HG03432 (cell line): Measurements from ENCODE around the gene SUN3.
A peak's percentile ranks its signal among the peaks of the same experiment; 100 is the strongest.
"Not testable (repeated sequence)": the region's sequence is repeated elsewhere in the genome, so short reads cannot be mapped to it uniquely, and the experiment has no call there.

Experiments used
- ATAC-seq: cut with Tn5 transposase; IDR thresholded peaks from one replicate; pipeline ENCODE4 v1.9.1; 2021; ENCODE audit warnings: mild to moderate bottlenecking, moderate library complexity; ENCODE audit not compliant: unreplicated experiment

Gene SUN3

DNA sequence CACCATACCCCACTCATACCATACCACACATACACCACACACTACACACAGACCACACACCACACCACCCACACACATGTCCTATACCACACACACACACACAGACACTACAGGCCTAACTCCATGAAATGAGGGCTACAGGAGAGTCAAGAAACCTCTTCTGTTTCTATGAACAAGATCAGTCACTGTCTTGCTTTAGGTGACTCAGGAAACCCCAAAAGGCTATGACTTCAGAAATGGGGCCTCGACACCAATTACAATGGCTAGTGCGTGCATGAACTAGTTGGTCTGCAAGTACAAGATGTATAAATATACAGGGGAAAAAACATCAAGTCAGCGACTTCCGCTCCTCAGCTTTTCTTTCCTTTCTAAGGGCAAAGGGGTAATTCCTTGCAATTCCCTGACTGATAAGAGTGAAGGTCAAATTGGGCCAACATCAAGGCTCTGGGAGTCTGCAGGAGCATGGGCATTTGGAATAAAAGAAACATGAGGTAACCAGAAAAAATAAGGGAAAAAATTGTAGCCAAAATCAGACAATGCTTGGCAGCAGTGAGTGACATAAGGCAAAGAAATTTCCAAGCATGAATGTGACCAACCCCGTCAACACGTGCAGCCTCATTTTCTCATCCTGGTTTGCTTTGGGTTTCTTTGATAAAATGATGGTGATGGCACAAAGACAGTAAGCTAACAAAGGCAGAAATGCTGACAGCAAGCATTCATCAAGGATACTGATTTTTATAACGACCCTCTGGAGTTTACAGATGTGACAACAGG lies 82.1 kb downstream of the SUN3 start:
- no peak for ATAC-seq

DNA sequence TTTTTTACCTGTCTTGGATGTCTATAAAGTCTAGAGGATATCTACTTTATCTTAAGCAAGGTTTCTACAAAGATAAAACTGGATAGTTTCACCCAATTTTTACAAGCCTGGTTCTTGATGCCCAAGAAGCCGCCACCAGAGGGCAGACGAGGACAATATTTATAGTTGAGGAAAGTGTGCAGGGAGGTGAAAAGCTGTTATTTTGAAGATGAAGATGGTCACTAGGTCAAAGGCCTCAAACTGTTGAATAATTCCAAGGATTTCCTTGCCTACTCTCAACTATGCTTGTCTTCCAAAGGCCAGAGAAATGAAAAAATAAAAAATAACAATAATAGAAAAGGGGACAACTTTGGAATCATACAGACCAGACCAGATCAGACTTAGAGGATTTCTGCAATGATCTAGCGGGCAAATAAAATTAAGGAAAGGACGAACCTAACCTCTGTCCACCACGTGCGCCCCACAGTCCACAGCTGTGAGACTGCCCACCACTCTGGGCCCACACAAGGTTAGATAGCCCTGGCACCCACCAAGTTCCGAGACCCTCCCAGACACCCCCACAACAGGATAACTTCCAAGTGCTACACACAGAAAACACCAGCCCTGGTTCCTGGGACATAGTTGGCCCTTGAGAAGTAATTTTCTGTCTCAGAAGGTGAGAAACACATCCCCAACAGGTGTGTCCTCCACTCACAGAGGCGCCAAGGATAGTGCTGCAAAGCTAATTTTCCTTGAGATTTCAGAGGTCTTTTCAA lies 83.5 kb downstream of the SUN3 start:
- ATAC-seq = peak; percentile 71

- peak; percentile 10 for ATAC-seq
These were observed 84.2 kb downstream of the SUN3 start for GRCh38 chr7:47944536-47945260.

DNA sequence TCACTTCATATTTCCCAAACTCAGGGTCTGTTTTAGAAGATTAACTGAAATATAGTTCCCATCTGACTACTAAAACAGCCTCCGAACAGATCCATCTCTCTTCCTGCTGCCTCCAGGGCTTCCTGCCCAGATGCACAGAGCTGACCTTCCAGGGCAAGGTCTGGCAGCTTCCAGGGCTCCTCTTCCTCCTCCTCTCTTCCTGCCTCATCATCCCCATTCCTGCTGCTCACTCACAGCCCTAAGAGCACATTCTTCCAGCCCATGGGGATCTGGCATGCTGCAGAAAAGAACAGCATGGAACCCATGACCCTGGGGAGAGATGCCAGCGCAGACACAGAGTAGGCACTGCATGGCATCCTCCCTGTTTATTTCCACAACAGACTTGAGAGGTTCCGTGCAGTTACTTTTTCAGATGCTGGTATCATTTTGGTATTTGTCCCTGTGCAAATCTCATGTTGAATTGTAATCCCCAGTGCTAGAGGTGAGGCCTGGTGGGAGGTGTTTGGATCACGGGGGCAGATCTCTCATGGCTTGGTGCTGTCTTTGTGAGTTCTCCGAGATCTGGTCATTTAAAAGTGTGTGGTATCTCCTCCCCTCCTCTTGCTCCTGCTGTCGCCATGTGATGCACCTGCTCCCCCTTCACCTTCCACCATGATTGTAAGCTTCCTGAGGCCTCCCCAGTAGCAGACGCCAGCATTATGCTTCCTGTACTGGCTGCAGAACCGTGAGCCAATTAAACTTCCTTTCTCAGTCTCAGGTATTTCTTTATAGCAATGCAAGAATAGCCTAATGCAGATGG lies 85.0 kb downstream of the SUN3 start:
- no peak for ATAC-seq

DNA sequence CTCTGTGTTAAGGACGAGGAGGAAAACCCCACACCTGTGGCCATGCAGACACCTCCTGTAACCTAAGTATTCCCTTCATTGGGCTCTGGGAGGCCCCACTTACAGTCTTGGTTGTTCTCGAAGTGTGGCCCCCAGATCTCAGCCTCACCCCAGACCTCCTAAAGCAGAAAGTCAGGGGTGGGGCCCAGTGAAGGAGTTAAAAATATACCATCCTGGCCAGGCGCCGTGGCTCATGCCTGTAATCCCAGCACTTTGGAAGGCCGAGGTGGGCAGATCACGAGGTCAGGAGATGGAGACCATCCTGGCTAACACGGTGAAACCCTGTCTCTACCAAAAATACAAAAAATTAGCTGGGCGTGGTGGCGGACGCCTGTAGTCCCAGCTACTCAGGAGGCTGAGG lies 86.3 kb downstream of the SUN3 start:
- ATAC-seq = not testable (repeated sequence)

DNA sequence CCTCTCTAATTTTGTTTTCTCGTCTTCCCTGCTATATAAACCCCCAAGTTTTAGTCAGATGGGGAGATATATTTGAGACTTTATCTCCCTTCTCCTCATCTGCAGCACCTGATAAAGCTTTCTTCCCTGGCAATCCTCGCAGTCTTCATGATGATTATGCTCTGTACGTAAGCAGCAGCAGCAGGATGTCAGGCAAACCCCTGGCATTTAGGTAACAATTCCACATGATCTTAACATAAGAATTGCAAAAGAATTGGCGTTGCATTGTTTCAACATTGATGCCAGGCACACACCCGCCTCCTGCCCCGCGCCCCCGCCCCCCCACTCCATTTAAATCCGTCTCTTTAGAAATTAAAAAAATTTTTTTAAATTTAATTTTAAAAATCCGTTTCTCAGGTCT lies 86.8 kb downstream of the SUN3 start:
- ATAC-seq = no peak

DNA sequence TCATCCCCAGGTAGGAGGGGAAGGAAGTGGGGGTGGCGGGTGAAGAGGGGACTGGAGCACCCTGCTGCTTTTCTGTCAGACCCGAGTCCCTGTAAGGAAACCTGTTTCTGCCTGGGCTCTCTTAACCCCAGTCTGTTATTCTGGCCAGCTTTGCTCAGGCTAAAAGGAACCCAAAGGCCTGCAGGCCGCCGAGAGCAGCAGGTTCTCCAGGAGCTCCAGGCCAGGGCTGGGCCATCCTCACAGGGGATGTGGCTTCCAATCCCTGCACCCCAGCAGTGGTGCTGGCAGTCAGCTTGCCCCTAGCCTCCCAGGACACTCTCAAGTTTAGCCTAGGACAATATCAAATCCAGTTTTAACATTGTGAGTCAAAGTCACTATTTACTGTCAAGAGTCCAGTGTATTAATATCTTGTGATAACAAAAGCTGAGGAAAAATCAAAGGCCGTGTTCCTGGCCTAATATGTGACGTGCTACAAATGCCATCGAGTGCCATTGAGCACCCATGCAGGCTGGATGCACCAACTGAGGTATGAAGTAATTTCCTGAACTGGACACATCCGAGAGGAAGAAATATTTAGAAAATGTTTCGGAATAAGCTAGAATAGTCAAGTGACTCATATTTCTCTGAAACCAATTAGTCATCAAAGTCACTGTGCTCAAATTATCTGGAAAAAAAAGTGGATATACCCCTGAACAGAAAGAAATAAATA lies 87.6 kb downstream of the SUN3 start:
- ATAC-seq = no peak

GRCh38 chr7:47940088-47941013 lies 88.6 kb downstream of the SUN3 start:
- ATAC-seq = no peak

DNA sequence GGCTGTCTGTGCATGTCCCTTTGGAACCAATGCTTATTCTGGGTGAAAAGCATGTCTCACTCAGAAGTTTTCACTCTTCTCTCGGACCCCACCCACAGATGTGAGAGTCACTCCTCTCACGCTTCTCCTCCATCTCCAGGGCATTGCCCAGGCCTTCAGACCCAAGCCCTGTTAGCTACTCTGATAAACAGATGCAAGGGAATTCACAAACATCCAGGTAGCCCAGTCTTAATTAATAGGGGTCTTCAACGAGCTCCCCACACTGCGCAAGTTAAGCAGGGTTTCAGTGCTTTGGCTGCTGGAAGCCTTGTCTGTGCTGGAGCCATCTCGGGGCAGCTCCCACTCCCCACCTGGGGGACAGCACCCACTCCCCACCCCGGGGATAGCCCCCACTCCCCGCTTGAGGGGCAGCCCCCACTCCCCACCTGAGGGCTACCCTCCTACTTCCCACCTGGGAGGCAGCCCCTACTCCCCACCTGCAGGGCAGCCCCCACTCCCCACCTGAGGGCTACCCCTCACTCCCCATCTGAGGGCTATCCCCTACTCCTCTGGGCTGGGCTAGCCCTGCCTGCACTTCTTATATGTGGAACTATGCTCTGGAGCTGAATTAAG lies 89.4 kb downstream of the SUN3 start:
- ATAC-seq = no peak

DNA sequence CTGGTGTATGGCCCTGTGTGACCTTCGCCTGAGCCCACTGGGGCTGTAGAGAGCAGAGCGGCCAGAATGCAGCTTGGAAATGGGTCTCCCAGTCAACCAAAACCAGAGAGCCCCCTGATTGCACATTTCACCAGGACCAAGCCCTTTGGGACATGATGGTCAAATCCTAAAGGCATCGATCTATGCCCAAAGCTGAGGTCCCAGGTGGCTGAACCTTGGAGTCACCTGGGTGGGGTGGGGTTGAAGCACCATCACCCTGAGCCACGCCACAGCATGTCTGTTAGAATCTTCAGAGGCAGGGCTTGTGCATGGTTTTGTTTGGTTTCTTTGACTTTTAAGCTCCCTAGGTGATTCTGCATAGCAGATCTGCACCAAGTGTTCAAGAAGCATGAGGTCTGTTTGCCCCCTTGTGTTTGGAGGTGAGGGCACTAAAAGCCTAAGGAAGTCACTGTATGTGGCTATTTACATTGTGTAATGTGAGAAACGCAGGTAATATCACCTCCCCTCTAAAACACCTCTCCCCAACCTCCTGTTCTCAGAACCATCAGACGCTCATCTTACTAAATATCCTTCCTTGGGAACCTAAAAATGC lies 90.2 kb downstream of the SUN3 start:
- ATAC-seq = no peak

- ATAC-seq = peak; percentile 52
These were observed 91.0 kb downstream of the SUN3 start for GRCh38 chr7:47937711-47938573.
